Nucleus accumbens (tissue), 56 donors: ENCODE results near the gene AP4E1.
A peak's percentile ranks its signal among the peaks of the same experiment; 100 is the strongest.
"Not testable (repeated sequence)": the region's sequence is repeated elsewhere in the genome, so short reads cannot be mapped to it uniquely, and the experiment has no call there.

Experiments
- DNase-seq, 56 donors: peaks; one replicate each; lab custom pipeline; 2025; lab: John Stamatoyannopoulos, UW

Gene AP4E1

GRCh38 chr15:51007131-51007666 is 98.7 kb downstream of the AP4E1 start:
- DNase-seq = no peak

- no peak for DNase-seq
Observed at GRCh38 chr15:51011212-51011611, 102.7 kb downstream of the AP4E1 start.

- no peak for DNase-seq
Observed at GRCh38 chr15:51016615-51017014, 108.1 kb downstream of the AP4E1 start.

GRCh38 chr15:51022206-51022605 is 113.7 kb downstream of the AP4E1 start:
- no peak for DNase-seq

GRCh38 chr15:51023499-51023898 is 115.0 kb downstream of the AP4E1 start:
- DNase-seq = no peak

GRCh38 chr15:51024735-51025453 is 116.4 kb downstream of the AP4E1 start:
- DNase-seq = no peak

GRCh38 chr15:51025454-51025846 is 117.0 kb downstream of the AP4E1 start:
- no peak for DNase-seq

- DNase-seq = no peak
Observed at GRCh38 chr15:51030649-51031316, 122.3 kb downstream of the AP4E1 start.

GRCh38 chr15:51037474-51037873 is 129.0 kb downstream of the AP4E1 start:
- not testable (repeated sequence) for DNase-seq

GRCh38 chr15:51038162-51038973 is 129.9 kb downstream of the AP4E1 start:
- no peak for DNase-seq

- DNase-seq = peak in 1 of 56 donors; percentile 5
Observed at GRCh38 chr15:51038974-51039319, 130.5 kb downstream of the AP4E1 start.

GRCh38 chr15:51044037-51044727 is 135.7 kb downstream of the AP4E1 start:
- no peak for DNase-seq

GRCh38 chr15:51046016-51046415 is 137.5 kb downstream of the AP4E1 start:
- no peak for DNase-seq

GRCh38 chr15:51046799-51047449 is 138.4 kb downstream of the AP4E1 start:
- peak in 19 of 56 donors; percentile 7 to 71 (median 29) for DNase-seq

GRCh38 chr15:51048308-51048707 is 139.8 kb downstream of the AP4E1 start:
- no peak for DNase-seq

- DNase-seq = no peak
Observed at GRCh38 chr15:51049081-51049480, 140.6 kb downstream of the AP4E1 start.

GRCh38 chr15:51051776-51052175 is 143.3 kb downstream of the AP4E1 start:
- DNase-seq = peak in 32 of 56 donors; percentile 2 to 75 (median 30)

- no peak for DNase-seq
Observed at GRCh38 chr15:51053571-51053970, 145.1 kb downstream of the AP4E1 start.

- no peak for DNase-seq
Observed at GRCh38 chr15:51054535-51054934, 146.1 kb downstream of the AP4E1 start.
